Liver (tissue), 9 donors: ENCODE measurements around the gene MTARC1. TPM values are rescaled to one million over a fixed set of nuclear protein-coding genes. Genes with fewer than 3 reads are reported as not detected.

Experiments
- DNase-seq: peaks from one replicate; pipeline ENCODE4 v3.0.0-alpha.2; 2017; ENCODE audit warnings: low spot score
- H3K27ac ChIP-seq, 2 donors: one replicate each; pipeline ENCODE4 v1.7.0; 2013; ENCODE audit warnings: inconsistent platforms in 2 of 2, low read length in 2 of 2, control low read depth in 1 of 2, low read depth in 1 of 2, mild to moderate bottlenecking in 1 of 2
- H3K27me3 ChIP-seq, 4 donors: one replicate each; pipeline versions ENCODE4 v1.6.1 to v1.7.0; 2013; ENCODE audit warnings: low read length in 3 of 4, inconsistent platforms in 1 of 4, mild to moderate bottlenecking in 1 of 4, moderate library complexity in 1 of 4; ENCODE audit not compliant: control insufficient read depth in 4 of 4, insufficient read depth in 4 of 4
- H3K36me3 ChIP-seq, 4 donors: one replicate each; pipeline versions ENCODE4 v1.6.1 to v1.7.0; 2013; ENCODE audit warnings: low read length in 3 of 4, mild to moderate bottlenecking in 3 of 4, low read depth in 1 of 4, moderate library complexity in 1 of 4; ENCODE audit not compliant: control insufficient read depth in 4 of 4, insufficient read depth in 3 of 4
- H3K4me1 ChIP-seq, 4 donors: one replicate each; pipeline versions ENCODE4 v1.6.1 to v1.7.0; 2013; ENCODE audit warnings: low read length in 3 of 4, mild to moderate bottlenecking in 3 of 4, moderate library complexity in 1 of 4; ENCODE audit not compliant: control insufficient read depth in 4 of 4, insufficient read depth in 4 of 4
- H3K4me3 ChIP-seq, 3 donors: one replicate each; pipeline versions ENCODE4 v1.6.1 to v1.7.0; 2013; ENCODE audit warnings: low read length in 3 of 3, control low read depth in 1 of 3, low read depth in 1 of 3, mild to moderate bottlenecking in 1 of 3
- H3K9ac ChIP-seq, 2 donors: one replicate each; pipeline ENCODE4 v1.7.0; 2013; ENCODE audit warnings: low read length in 2 of 2, mild to moderate bottlenecking in 2 of 2, moderate library complexity in 2 of 2, control low read depth in 1 of 2, low read depth in 1 of 2
- H3K9me3 ChIP-seq, 4 donors: one replicate each; pipeline versions ENCODE4 v1.6.1 to v1.7.0; 2013; ENCODE audit warnings: low read length in 3 of 4; ENCODE audit not compliant: control insufficient read depth in 4 of 4
- ATF3 ChIP-seq: IDR thresholded peaks from 2 replicates; pipeline ENCODE4 v1.6.1; 2016; ENCODE audit warnings: antibody characterized with exemption
- EGR1 ChIP-seq, 2 donors: IDR thresholded peaks; 2 replicates each; pipeline ENCODE4 v1.6.1; 2016 to 2018; ENCODE audit warnings: antibody characterized with exemption in 2 of 2, low read depth in 2 of 2
- FOXA1 ChIP-seq: IDR thresholded peaks from 2 replicates; pipeline ENCODE4 v1.6.1; 2016; ENCODE audit warnings: antibody characterized with exemption
- FOXA2 ChIP-seq: IDR thresholded peaks from 2 replicates; pipeline ENCODE4 v1.6.1; 2016; ENCODE audit warnings: antibody characterized with exemption
- GABPA ChIP-seq, 2 donors: IDR thresholded peaks in 1 of 2; conservative IDR thresholded peaks in 1 of 2; 2 replicates each; pipeline ENCODE4 v1.6.1; 2016; ENCODE audit warnings: antibody characterized with exemption in 2 of 2, mild to moderate bottlenecking in 1 of 2, moderate library complexity in 1 of 2
- HNF4A ChIP-seq, 2 donors: conservative IDR thresholded peaks; 2 replicates each; pipeline ENCODE4 v1.6.1; 2016; ENCODE audit warnings: antibody characterized with exemption in 2 of 2, mild to moderate bottlenecking in 2 of 2
- HNF4G ChIP-seq: IDR thresholded peaks from 2 replicates; pipeline ENCODE4 v1.6.1; 2016; ENCODE audit warnings: antibody characterized with exemption
- JUND ChIP-seq, 2 donors: IDR thresholded peaks; 2 replicates each; pipeline ENCODE4 v1.6.1; 2016; ENCODE audit warnings: antibody characterized with exemption in 2 of 2
- NR2F2 ChIP-seq: IDR thresholded peaks from 2 replicates; pipeline ENCODE4 v1.6.1; 2016; ENCODE audit warnings: antibody characterized with exemption
- RAD21 ChIP-seq, 2 donors: IDR thresholded peaks; 2 replicates each; pipeline ENCODE4 v1.6.1; 2016; ENCODE audit warnings: antibody characterized with exemption in 2 of 2, mild to moderate bottlenecking in 2 of 2
- RXRA ChIP-seq, 2 donors: IDR thresholded peaks; 2 replicates each; pipeline ENCODE4 v1.6.1; 2017 to 2018; ENCODE audit warnings: antibody characterized with exemption in 2 of 2, mild to moderate bottlenecking in 1 of 2
- SP1 ChIP-seq: IDR thresholded peaks from 2 replicates; pipeline ENCODE4 v1.6.1; 2018; ENCODE audit warnings: antibody characterized with exemption, mild to moderate bottlenecking
- TAF1 ChIP-seq: conservative IDR thresholded peaks from 2 replicates; pipeline ENCODE4 v1.6.1; 2016; ENCODE audit warnings: antibody characterized with exemption, mild to moderate bottlenecking
- YY1 ChIP-seq: IDR thresholded peaks from 2 replicates; pipeline ENCODE4 v1.6.1; 2016; ENCODE audit warnings: antibody characterized with exemption, mild to moderate bottlenecking
- WGBS: extraction: QIAGEN DNeasy Blood & Tissue Kit; methylation state at CpG from one replicate; pipeline ENCODE4 v1.1.7; 2013; 5-methylcytosine and 5-hydroxymethylcytosine counted together
- polyA plus RNA-seq, 2 donors: library from polyadenylated mRNA; stranded (reverse) in 1 of 2; unstranded in 1 of 2; fragments of 200-250 nt in 1 of 2; fragments of >200 nt in 1 of 2; fragmentation: Nextera tagmentation in 1 of 2; extraction: Ambion mirVana in 1 of 2; gene quantifications; one replicate each; pipeline versions ENCODE4 v1.2.1 to v1.2.3, GENCODE V29; 2013 to 2015
- total RNA-seq, 2 donors: library from RNA; depleted of rRNA; stranded (reverse); fragments of >200 nt; gene quantifications; one replicate each; pipeline ENCODE4 v1.2.3, GENCODE V29; 2014
- TF ChIP-seq, protein P1 (sequence below): fragments of 150-350 bp; IDR thresholded peaks from 2 replicates; pipeline ENCODE4 v1.5.1; 2017; ENCODE audit warnings: improper control_type of control experiment, low read depth, low read length; ENCODE audit not compliant: missing input control
- TF ChIP-seq, protein P2 (sequence below): IDR thresholded peaks from 2 replicates; pipeline ENCODE4 v1.6.1; 2016; ENCODE audit warnings: antibody characterized with exemption, mild to moderate bottlenecking
- TF ChIP-seq, protein P3 (sequence below): IDR thresholded peaks from 2 replicates; pipeline ENCODE4 v1.6.1; 2016; ENCODE audit warnings: antibody characterized with exemption
- TF ChIP-seq, protein P4 (sequence below): IDR thresholded peaks from 2 replicates; pipeline ENCODE4 v1.6.1; 2016; ENCODE audit warnings: antibody characterized with exemption
- donor health status: healthy.
- donor health status: healthy.
- donor health status: healthy.
- donor health status: healthy.
- donor health status: healthy.

The MTARC1 gene
- total and polyA plus RNA-seq, 4 donors: 9.8 to 71.3 (median 21.5) TPM

- TF ChIP-seq EGR1 (IDR thresholded peaks at IDR 0.05; ENCODE audit: low read depth in 2 of 2): no peak
- H3K9me3 ChIP-seq: no peaks in the 10 kb centered on the region
- no peak overlapping the region for H3K27ac ChIP-seq
- H3K4me1 ChIP-seq: peaks cover 0 to 28% (median 21%) of the 10 kb centered on the region in 4 donors
- H3K4me3 ChIP-seq: no peak overlapping the region
- H3K36me3 ChIP-seq: peaks cover 0 to 31% (median 26%) of the 10 kb centered on the region in 4 donors
- H3K9ac ChIP-seq: no peak overlapping the region
- DNase-seq: no peak
- no peaks in the 10 kb centered on the region for H3K27me3 ChIP-seq
These were observed 10.3 kb downstream of the MTARC1 start for GRCh38 chr1:220797044-220797443.

DNA sequence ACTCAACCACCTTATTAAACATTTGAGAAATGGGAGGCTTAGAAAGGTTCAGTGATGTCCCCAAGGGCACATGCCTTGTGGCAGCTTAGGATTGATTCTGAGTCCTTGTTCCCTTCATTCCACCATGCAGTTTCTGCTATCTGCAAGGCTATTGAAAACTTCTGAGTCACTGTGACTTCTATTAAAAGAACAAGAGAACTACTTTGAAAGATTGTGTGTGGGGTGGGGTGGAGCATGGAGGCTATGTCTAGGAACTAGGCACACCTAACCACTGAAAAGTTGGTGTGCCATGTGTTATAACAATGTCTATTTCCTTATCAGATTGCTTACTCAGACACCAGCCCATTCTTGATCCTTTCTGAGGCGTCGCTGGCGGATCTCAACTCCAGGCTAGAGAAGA, 10.8 kb downstream of the MTARC1 start:
- Histone ChIP-seq H3K4me3 (no peak overlapping the region), H3K36me3 (peaks cover 0 to 31% (median 26%) of the 10 kb centered on the region in 4 donors), H3K9ac (no peak overlapping the region), H3K27me3 (no peaks in the 10 kb centered on the region), H3K9me3 (no peaks in the 10 kb centered on the region), H3K27ac (no peak overlapping the region), H3K4me1 (peaks cover 0 to 27% (median 19%) of the 10 kb centered on the region in 4 donors)
- TF ChIP-seq TAF1 (no peak), SP1 (no peak), GABPA (IDR thresholded peaks at IDR 0.05 in 1 of 2, conservative IDR thresholded peaks at IDR 0.05 in 1 of 2) (no peak), JUND (IDR thresholded peaks at IDR 0.05) (no peak), FOXA2 (no peak), YY1 (no peak), FOXA1 (no peak), RXRA (IDR thresholded peaks at IDR 0.05) (no peak), HNF4G (no peak), NR2F2 (no peak), HNF4A (conservative IDR thresholded peaks at IDR 0.05) (no peak), RAD21 (IDR thresholded peaks at IDR 0.05) (no peak), EGR1 (IDR thresholded peaks at IDR 0.05; ENCODE audit: low read depth in 2 of 2) (no peak), ATF3 (no peak)
- TF ChIP-seq, protein P1, sequence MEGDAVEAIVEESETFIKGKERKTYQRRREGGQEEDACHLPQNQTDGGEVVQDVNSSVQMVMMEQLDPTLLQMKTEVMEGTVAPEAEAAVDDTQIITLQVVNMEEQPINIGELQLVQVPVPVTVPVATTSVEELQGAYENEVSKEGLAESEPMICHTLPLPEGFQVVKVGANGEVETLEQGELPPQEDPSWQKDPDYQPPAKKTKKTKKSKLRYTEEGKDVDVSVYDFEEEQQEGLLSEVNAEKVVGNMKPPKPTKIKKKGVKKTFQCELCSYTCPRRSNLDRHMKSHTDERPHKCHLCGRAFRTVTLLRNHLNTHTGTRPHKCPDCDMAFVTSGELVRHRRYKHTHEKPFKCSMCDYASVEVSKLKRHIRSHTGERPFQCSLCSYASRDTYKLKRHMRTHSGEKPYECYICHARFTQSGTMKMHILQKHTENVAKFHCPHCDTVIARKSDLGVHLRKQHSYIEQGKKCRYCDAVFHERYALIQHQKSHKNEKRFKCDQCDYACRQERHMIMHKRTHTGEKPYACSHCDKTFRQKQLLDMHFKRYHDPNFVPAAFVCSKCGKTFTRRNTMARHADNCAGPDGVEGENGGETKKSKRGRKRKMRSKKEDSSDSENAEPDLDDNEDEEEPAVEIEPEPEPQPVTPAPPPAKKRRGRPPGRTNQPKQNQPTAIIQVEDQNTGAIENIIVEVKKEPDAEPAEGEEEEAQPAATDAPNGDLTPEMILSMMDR: no peak
- TF ChIP-seq, protein P2, sequence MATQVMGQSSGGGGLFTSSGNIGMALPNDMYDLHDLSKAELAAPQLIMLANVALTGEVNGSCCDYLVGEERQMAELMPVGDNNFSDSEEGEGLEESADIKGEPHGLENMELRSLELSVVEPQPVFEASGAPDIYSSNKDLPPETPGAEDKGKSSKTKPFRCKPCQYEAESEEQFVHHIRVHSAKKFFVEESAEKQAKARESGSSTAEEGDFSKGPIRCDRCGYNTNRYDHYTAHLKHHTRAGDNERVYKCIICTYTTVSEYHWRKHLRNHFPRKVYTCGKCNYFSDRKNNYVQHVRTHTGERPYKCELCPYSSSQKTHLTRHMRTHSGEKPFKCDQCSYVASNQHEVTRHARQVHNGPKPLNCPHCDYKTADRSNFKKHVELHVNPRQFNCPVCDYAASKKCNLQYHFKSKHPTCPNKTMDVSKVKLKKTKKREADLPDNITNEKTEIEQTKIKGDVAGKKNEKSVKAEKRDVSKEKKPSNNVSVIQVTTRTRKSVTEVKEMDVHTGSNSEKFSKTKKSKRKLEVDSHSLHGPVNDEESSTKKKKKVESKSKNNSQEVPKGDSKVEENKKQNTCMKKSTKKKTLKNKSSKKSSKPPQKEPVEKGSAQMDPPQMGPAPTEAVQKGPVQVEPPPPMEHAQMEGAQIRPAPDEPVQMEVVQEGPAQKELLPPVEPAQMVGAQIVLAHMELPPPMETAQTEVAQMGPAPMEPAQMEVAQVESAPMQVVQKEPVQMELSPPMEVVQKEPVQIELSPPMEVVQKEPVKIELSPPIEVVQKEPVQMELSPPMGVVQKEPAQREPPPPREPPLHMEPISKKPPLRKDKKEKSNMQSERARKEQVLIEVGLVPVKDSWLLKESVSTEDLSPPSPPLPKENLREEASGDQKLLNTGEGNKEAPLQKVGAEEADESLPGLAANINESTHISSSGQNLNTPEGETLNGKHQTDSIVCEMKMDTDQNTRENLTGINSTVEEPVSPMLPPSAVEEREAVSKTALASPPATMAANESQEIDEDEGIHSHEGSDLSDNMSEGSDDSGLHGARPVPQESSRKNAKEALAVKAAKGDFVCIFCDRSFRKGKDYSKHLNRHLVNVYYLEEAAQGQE: no peak
- TF ChIP-seq, protein P3, sequence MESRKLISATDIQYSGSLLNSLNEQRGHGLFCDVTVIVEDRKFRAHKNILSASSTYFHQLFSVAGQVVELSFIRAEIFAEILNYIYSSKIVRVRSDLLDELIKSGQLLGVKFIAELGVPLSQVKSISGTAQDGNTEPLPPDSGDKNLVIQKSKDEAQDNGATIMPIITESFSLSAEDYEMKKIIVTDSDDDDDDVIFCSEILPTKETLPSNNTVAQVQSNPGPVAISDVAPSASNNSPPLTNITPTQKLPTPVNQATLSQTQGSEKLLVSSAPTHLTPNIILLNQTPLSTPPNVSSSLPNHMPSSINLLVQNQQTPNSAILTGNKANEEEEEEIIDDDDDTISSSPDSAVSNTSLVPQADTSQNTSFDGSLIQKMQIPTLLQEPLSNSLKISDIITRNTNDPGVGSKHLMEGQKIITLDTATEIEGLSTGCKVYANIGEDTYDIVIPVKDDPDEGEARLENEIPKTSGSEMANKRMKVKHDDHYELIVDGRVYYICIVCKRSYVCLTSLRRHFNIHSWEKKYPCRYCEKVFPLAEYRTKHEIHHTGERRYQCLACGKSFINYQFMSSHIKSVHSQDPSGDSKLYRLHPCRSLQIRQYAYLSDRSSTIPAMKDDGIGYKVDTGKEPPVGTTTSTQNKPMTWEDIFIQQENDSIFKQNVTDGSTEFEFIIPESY: no peak
- TF ChIP-seq, protein P4, sequence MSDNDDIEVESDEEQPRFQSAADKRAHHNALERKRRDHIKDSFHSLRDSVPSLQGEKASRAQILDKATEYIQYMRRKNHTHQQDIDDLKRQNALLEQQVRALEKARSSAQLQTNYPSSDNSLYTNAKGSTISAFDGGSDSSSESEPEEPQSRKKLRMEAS: no peak
- DNase-seq: peak; percentile 3
- WGBS: 94% methylated on average over 3 of the region's 3 CpGs
